ENCODE measurements around the gene SPAG16. TPM values are rescaled to one million over a fixed set of nuclear protein-coding genes. Genes with fewer than 3 reads are reported as not detected.

SPAG16 gene
- total RNA-seq, 1 experiment from 2014 or later = 13.0 TPM

- CTCF ChIA-PET = no interaction called here
- ATAC-seq (no peak), DNase-seq (ENCODE audit: low read depth, low spot score) (no peak)
- in situ Hi-C loops (cut with HindIII; ENCODE audit: low pct_unique_long_range_greater_than_20kb, low sequenced_read_pairs) (no loop called here), intact Hi-C loops (cut with micrococcal nuclease; ENCODE audit: unreplicated experiment) (no loop called here)
- Histone ChIP-seq H3K4me1 (ENCODE audit: control insufficient read depth, insufficient read depth, low read length) (no peaks in the 10 kb centered on the region), H3K36me3 (ENCODE audit: control insufficient read depth, insufficient read depth, low read length) (no peaks in the 10 kb centered on the region), H3K9me3 (ENCODE audit: control insufficient read depth, insufficient read depth, low read depth, low read length) (no peaks in the 10 kb centered on the region), H3K27ac (ENCODE audit: low read length) (no peak overlapping the region), H3K4me3 (ENCODE audit: low read depth in 2 of 2, low read length in 2 of 2) (no peak overlapping the region), H3K27me3 (ENCODE audit: control insufficient read depth, insufficient read depth, low read length) (no peaks in the 10 kb centered on the region)
- no TSS peak for BruUV-seq (replicated peaks)
- POLR2A ChIA-PET = no interaction called here
- no peak for TF ChIP-seq REST (IDR thresholded peaks at IDR 0.05; ENCODE audit: insufficient read depth in 1 of 2, low read depth in 2 of 2, low read length in 1 of 2)
- TF ChIP-seq SIN3A (IDR thresholded peaks at IDR 0.05; ENCODE audit: borderline replicate concordance, insufficient read depth, low read depth, low read length) = no peak
- TF ChIP-seq TCF7L2 (IDR thresholded peaks at IDR 0.05; ENCODE audit: low read depth, low read length) = no peak
- TF ChIP-seq CTCF (IDR thresholded peaks at IDR 0.05) = no peak
- TF ChIP-seq POLR2AphosphoS5 (IDR thresholded peaks at IDR 0.05; ENCODE audit: low read depth, low read length) = no peak
Observed at GRCh38 chr2:214322662-214323061, 1038.4 kb downstream of the SPAG16 start.

- ATAC-seq (no peak), DNase-seq (ENCODE audit: low read depth, low spot score) (no peak)
- TF ChIP-seq CTCF (IDR thresholded peaks at IDR 0.05) (no peak), TCF7L2 (IDR thresholded peaks at IDR 0.05; ENCODE audit: low read depth, low read length) (no peak), SIN3A (IDR thresholded peaks at IDR 0.05; ENCODE audit: borderline replicate concordance, insufficient read depth, low read depth, low read length) (no peak), POLR2AphosphoS5 (IDR thresholded peaks at IDR 0.05; ENCODE audit: low read depth, low read length) (no peak), REST (IDR thresholded peaks at IDR 0.05; ENCODE audit: insufficient read depth in 1 of 2, low read depth in 2 of 2, low read length in 1 of 2) (no peak)
- Histone ChIP-seq H3K9me3 (ENCODE audit: control insufficient read depth, insufficient read depth, low read depth, low read length) (no peaks in the 10 kb centered on the region), H3K4me1 (ENCODE audit: control insufficient read depth, insufficient read depth, low read length) (no peaks in the 10 kb centered on the region), H3K27me3 (ENCODE audit: control insufficient read depth, insufficient read depth, low read length) (no peaks in the 10 kb centered on the region), H3K36me3 (ENCODE audit: control insufficient read depth, insufficient read depth, low read length) (no peaks in the 10 kb centered on the region), H3K27ac (ENCODE audit: low read length) (no peak overlapping the region), H3K4me3 (ENCODE audit: low read depth in 2 of 2, low read length in 2 of 2) (no peak overlapping the region)
- ChIA-PET POLR2A (no interaction called here), CTCF (no interaction called here)
- BruUV-seq (replicated peaks) = no TSS peak
- intact Hi-C loops (cut with micrococcal nuclease; ENCODE audit: unreplicated experiment) = no loop called here
- in situ Hi-C loops (cut with HindIII; ENCODE audit: low pct_unique_long_range_greater_than_20kb, low sequenced_read_pairs) = no loop called here
Observed at GRCh38 chr2:214325404-214325803, 1041.1 kb downstream of the SPAG16 start.

Data from Panc1 (cell line).